PC-9 (cell line): Measurements from ENCODE around the gene TMEM63B. TPM values are rescaled to one million over a fixed set of nuclear protein-coding genes. Genes with fewer than 3 reads are reported as not detected.

Source experiments
- BruUV-seq: library from RNA; stranded (reverse); fragments of 400-500 nt; replicated peaks from 2 replicates; lab custom pipeline; 2021; lab: Mats Ljungman, UMichigan
- CTCF ChIA-PET: fragments of 300-600 bp; sonication (Branson Sonifier 250); formaldehyde crosslinking; loops from one replicate; lab custom pipeline; 2022; ENCODE audit warnings: antibody characterized with exemption; lab: Charles Lee
- POLR2A ChIA-PET: fragments of 300-600 bp; sonication (Branson Sonifier 250); formaldehyde crosslinking; loops from one replicate; lab custom pipeline; 2022; ENCODE audit warnings: antibody characterized with exemption; ENCODE audit not compliant: unreplicated experiment; lab: Charles Lee
- DNase-seq, 2 experiments: peaks; one replicate each; pipeline versions ENCODE4 v3.0.0 to v3.0.0-alpha.2; 2015 to 2022; ENCODE audit warnings: mixed read lengths in 1 of 2
- H2AFZ ChIP-seq: fragments of 200-600 bp; sonication (generic); 2 replicates; pipeline ENCODE4 v1.8.1; 2017; ENCODE audit warnings: antibody characterized with exemption
- H3F3A ChIP-seq: fragments of 200-600 bp; sonication (generic); 2 replicates; pipeline ENCODE4 v1.8.1; 2017; ENCODE audit warnings: antibody characterized with exemption, mild to moderate bottlenecking, low read depth; ENCODE audit not compliant: insufficient read depth
- H3K27ac ChIP-seq: fragments of 200-600 bp; sonication (generic); 2 replicates; pipeline ENCODE4 v1.6.1; 2016; ENCODE audit warnings: mixed run types
- H3K27me3 ChIP-seq: fragments of 200-600 bp; sonication (generic); 2 replicates; pipeline ENCODE4 v1.6.1; 2016; ENCODE audit warnings: low read depth, mixed run types; ENCODE audit not compliant: insufficient read depth
- H3K36me3 ChIP-seq: fragments of 200-600 bp; sonication (generic); 2 replicates; pipeline ENCODE4 v1.6.1; 2016; ENCODE audit warnings: low read depth, mixed run types
- H3K4me1 ChIP-seq: fragments of 200-600 bp; sonication (generic); replicated peaks from 2 replicates; pipeline ENCODE4 v1.6.1; 2016; ENCODE audit warnings: mixed run types; ENCODE audit not compliant: insufficient read depth
- H3K4me2 ChIP-seq: fragments of 200-600 bp; sonication (generic); 2 replicates; pipeline ENCODE4 v1.6.1; 2017; ENCODE audit warnings: mixed run types
- H3K4me3 ChIP-seq: fragments of 200-600 bp; sonication (generic); 2 replicates; pipeline ENCODE4 v1.6.1; 2016; ENCODE audit warnings: mixed run types
- H3K79me2 ChIP-seq: fragments of 200-600 bp; sonication (generic); 2 replicates; pipeline ENCODE4 v1.6.1; 2017; ENCODE audit warnings: low read depth, mixed run types
- H3K9me2 ChIP-seq: fragments of 200-600 bp; sonication (generic); 2 replicates; pipeline ENCODE4 v1.8.1; 2017; ENCODE audit warnings: mild to moderate bottlenecking; ENCODE audit not compliant: insufficient read depth
- H3K9me3 ChIP-seq: fragments of 200-600 bp; sonication (generic); 2 replicates; pipeline ENCODE4 v1.8.1; 2016; ENCODE audit warnings: low read depth; ENCODE audit not compliant: insufficient read depth
- H4K20me1 ChIP-seq: fragments of 200-600 bp; sonication (generic); 2 replicates; pipeline ENCODE4 v1.8.1; 2017; ENCODE audit not compliant: insufficient read depth
- EZH2 ChIP-seq: fragments of 200-600 bp; sonication (generic); IDR thresholded peaks from 2 replicates; pipeline ENCODE4 v1.8.0; 2017; ENCODE audit warnings: antibody characterized with exemption, low read depth
- intact Hi-C: fragments of 100-400 bp; cut with micrococcal nuclease; formaldehyde crosslinking; loops from one replicate; pipeline ENCODE4 v1.10.0; 2022; ENCODE audit not compliant: unreplicated experiment
- total RNA-seq: library from RNA; stranded (reverse); gene quantifications from 2 replicates; pipeline ENCODE4 v1.2.3, GENCODE V29; 2021
- TF ChIP-seq, protein P1 (sequence below): fragments of 200-600 bp; sonication (generic); conservative IDR thresholded peaks from 2 replicates; pipeline ENCODE4 v1.6.1; 2017; ENCODE audit warnings: mixed run types, antibody characterized with exemption, mild to moderate bottlenecking, moderate library complexity

TMEM63B gene
- total RNA-seq, 1 experiment from 2014 or later = 38.5 TPM

DNA sequence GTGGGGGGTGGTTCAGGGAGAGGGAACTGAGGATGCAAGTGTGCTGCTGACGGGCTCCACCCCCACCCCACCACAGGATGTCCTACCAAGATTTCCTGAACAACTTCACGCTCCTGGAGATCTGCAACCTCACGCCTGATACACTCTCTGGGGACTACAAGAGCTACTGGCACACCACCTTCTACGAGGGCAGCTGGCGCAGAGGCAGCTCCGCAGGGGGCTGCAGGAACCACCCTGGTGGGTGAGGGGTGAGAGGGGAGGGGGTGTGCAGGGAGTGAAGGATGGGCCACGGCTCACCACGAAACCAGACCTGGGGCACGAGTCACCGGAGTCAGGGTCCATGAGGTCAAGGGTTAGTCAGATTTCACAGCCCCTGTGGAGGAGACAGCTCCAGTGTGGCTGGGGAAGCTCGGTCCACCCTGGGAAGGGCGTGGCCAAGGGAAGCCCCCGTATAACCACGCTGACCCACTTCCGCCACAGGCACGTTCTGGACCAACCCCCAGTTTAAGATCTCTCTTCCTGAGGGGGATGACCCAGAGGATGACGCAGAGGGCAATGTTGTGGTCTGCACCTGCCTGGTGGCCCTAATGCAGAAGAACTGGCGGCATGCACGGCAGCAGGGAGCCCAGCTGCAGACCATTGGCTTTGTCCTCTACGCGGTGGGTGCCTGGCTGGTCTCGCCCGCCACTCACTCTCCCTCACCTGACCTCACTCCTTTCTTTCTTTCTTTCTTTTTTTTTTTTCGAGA is 49.6 kb downstream of the TMEM63B start:
- no peaks in the 10 kb centered on the region for H3K4me1 ChIP-seq
- no peak overlapping the region for H3K4me2 ChIP-seq
- ChIA-PET CTCF (interaction anchor here (1.0 kb wide), 1 partner anchor 43 kb away, joined by 4 read pairs; no protein-coding TSS in a partner anchor), POLR2A (no interaction called here)
- H3K79me2 ChIP-seq = no peaks in the 10 kb centered on the region
- BruUV-seq = no TSS peak
- H3F3A ChIP-seq = peaks cover 15% of the 10 kb centered on the region; the same call in 1 of the 2 replicates
- H3K36me3 ChIP-seq = no peaks in the 10 kb centered on the region
- no peaks in the 10 kb centered on the region for H3K27me3 ChIP-seq
- no peak overlapping the region for H2AFZ ChIP-seq
- TF ChIP-seq, protein P1, sequence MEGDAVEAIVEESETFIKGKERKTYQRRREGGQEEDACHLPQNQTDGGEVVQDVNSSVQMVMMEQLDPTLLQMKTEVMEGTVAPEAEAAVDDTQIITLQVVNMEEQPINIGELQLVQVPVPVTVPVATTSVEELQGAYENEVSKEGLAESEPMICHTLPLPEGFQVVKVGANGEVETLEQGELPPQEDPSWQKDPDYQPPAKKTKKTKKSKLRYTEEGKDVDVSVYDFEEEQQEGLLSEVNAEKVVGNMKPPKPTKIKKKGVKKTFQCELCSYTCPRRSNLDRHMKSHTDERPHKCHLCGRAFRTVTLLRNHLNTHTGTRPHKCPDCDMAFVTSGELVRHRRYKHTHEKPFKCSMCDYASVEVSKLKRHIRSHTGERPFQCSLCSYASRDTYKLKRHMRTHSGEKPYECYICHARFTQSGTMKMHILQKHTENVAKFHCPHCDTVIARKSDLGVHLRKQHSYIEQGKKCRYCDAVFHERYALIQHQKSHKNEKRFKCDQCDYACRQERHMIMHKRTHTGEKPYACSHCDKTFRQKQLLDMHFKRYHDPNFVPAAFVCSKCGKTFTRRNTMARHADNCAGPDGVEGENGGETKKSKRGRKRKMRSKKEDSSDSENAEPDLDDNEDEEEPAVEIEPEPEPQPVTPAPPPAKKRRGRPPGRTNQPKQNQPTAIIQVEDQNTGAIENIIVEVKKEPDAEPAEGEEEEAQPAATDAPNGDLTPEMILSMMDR = no peak
- TF ChIP-seq EZH2 = no peak
- DNase-seq = no peak
- intact Hi-C loops = no loop called here
- H4K20me1 ChIP-seq = no peaks in the 10 kb centered on the region
- H3K9me2 ChIP-seq = no peaks in the 10 kb centered on the region
- no peak overlapping the region for H3K27ac ChIP-seq
- no peak overlapping the region for H3K4me3 ChIP-seq
- no peaks in the 10 kb centered on the region for H3K9me3 ChIP-seq

DNA sequence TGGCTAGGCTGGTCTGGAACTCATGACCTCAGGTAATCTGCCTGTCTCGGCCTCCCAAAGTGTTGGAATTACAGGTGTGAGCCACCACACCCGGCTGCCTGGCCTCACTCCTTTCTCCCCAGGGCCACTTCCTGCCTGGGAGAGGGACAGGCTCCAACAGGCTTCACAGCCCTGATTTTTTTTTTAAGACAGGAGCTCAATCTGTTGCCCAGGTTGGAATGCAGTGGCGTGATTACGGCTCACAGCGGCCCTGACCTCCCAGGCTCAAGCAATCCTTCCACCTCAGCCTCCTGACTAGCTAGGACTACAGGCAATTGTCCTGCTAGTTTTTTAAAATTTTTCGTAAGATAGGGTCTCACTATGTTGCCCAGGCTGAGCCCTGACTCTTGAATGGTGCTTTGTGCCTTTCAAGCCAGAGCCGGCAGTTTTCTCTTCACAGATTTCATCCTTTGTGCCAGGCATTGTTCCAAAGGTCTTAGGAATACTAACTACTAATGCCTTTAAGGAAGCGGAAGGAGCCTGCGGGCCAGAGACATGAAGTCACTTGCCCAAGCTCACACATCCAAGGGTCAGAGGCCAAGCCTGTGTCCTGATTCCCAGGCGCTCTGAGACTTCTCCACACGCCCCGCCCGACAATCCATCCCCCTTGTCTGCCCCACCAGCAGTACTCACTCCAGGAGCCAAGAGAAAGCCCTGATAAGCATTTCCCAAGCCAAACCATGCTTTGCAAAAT is 50.5 kb downstream of the TMEM63B start:
- no peaks in the 10 kb centered on the region for H4K20me1 ChIP-seq
- H3K27ac ChIP-seq = no peak overlapping the region
- no peaks in the 10 kb centered on the region for H3K79me2 ChIP-seq
- H3K9me2 ChIP-seq = no peaks in the 10 kb centered on the region
- no peak overlapping the region for H3K4me3 ChIP-seq
- intact Hi-C loops = no loop called here
- DNase-seq = no peak
- H3F3A ChIP-seq = peaks cover 15% of the 10 kb centered on the region; the same call in 1 of the 2 replicates
- no peaks in the 10 kb centered on the region for H3K9me3 ChIP-seq
- no peak overlapping the region for H3K4me2 ChIP-seq
- no peaks in the 10 kb centered on the region for H3K4me1 ChIP-seq
- H2AFZ ChIP-seq = no peak overlapping the region
- no TSS peak for BruUV-seq
- TF ChIP-seq, protein P1 = no peak
- TF ChIP-seq EZH2 = no peak
- ChIA-PET POLR2A (no interaction called here), CTCF (interaction anchor here (1.0 kb wide), 1 partner anchor 42 kb away, joined by 4 read pairs; no protein-coding TSS in a partner anchor)
- no peaks in the 10 kb centered on the region for H3K36me3 ChIP-seq
- H3K27me3 ChIP-seq = no peaks in the 10 kb centered on the region

DNA sequence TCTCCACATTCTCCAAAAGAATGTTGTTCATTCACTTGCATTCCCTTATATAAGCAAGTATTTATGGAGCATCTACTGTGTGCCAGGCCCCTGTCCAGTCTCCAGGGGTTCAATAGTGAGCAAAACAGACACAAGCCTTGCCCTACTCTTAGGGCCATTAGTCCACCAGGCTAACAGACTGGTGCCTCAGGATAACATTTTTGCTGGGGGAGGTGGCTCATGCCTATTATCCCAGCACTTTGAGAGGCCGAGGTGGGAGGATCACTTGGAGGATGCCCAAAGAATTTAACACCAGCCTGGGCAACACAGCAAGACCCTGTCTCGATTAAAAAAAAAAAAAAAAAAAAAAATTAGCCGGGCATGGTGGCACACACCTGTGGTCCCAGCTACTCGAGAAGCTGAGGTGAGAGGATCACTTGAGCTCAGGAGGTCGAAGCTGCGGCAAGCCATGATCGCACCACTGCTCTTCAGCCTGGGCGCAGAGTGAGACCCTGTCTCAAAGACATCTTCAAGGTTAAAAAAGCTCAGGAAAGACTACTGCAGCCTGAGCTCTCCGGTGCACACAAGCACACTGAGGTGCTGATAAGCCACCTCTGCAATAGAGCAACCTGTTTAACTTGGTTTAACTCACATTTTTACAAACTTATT is 51.2 kb downstream of the TMEM63B start:
- intact Hi-C loops = no loop called here
- BruUV-seq = no TSS peak
- H3K4me3 ChIP-seq = no peak overlapping the region
- H3K27me3 ChIP-seq = no peaks in the 10 kb centered on the region
- no peaks in the 10 kb centered on the region for H3K9me2 ChIP-seq
- no peak overlapping the region for H3K27ac ChIP-seq
- H3K79me2 ChIP-seq = no peaks in the 10 kb centered on the region
- no peaks in the 10 kb centered on the region for H4K20me1 ChIP-seq
- H3K4me2 ChIP-seq = no peak overlapping the region
- POLR2A ChIA-PET = no interaction called here
- no peak for TF ChIP-seq EZH2
- TF ChIP-seq, protein P1 = no peak
- DNase-seq = no peak
- H3F3A ChIP-seq = peaks cover 15% of the 10 kb centered on the region; the same call in 1 of the 2 replicates
- H3K36me3 ChIP-seq = no peaks in the 10 kb centered on the region
- H3K4me1 ChIP-seq = no peaks in the 10 kb centered on the region
- no peaks in the 10 kb centered on the region for H3K9me3 ChIP-seq
- no peak overlapping the region for H2AFZ ChIP-seq
- CTCF ChIA-PET = no interaction called here
